HCT116 (cell line): ENCODE results near the gene MYO7B. TPM values are rescaled to one million over a fixed set of nuclear protein-coding genes. Genes with fewer than 3 reads are reported as not detected.

Source experiments
- ATAC-seq: fragments of 200-7000 bp; cut with Tn5 transposase; 2 replicates; pipeline ENCODE4 v1.9.1; 2020; ENCODE audit warnings: mild to moderate bottlenecking, moderate library complexity
- BruUV-seq: library from RNA; stranded (reverse); fragments of 400-500 nt; replicated peaks from 2 replicates; lab custom pipeline; 2021; lab: Mats Ljungman, UMichigan
- CTCF ChIA-PET: fragments of 300-600 bp; sonication (Branson Sonifier 250); formaldehyde crosslinking; loops from one replicate; lab custom pipeline; 2021; ENCODE audit warnings: antibody characterized with exemption; lab: Charles Lee
- POLR2A ChIA-PET: fragments of 300-600, 350-600 bp; sonication (Branson Sonifier 250); formaldehyde crosslinking; loops from one replicate; lab custom pipeline; 2021; ENCODE audit warnings: antibody characterized with exemption; lab: Charles Lee
- RAD21 ChIA-PET, 2 experiments: fragments of 300-600 bp; sonication (Branson Sonifier 250); formaldehyde crosslinking; loops; one replicate each; lab custom pipeline; 2023; ENCODE audit warnings: low total read pairs in 2 of 2; ENCODE audit not compliant: uncharacterized antibody in 2 of 2, unreplicated experiment in 2 of 2, low non-redundant PET in 1 of 2; lab: Charles Lee
- DNase-seq: peaks from one replicate; pipeline ENCODE4 v3.0.0-alpha.2; 2010; ENCODE audit warnings: low read depth, low spot score
- H2AFZ ChIP-seq: fragments of 200-600 bp; shearing (Covaris generic), sonication (generic); 2 replicates; pipeline ENCODE4 v1.6.1; 2017; ENCODE audit warnings: low read depth, mixed run types, mixed read lengths, antibody characterized with exemption, low read length; ENCODE audit not compliant: poor library complexity, severe bottlenecking
- H3K27ac ChIP-seq: 2 replicates; pipeline ENCODE4 v1.5.1; 2012; ENCODE audit warnings: low read depth, low read length
- H3K27me3 ChIP-seq: fragments of 200-600 bp; sonication (generic); 2 replicates; pipeline ENCODE4 v1.6.1; 2016; ENCODE audit warnings: mixed run types, low read length, mixed read lengths; ENCODE audit not compliant: insufficient read depth
- H3K36me3 ChIP-seq, 2 experiments: fragments of 200-500 bp in 1 of 2; fragments of 200-600 bp in 1 of 2; sonication (Bioruptor generic) in 1 of 2; sonication (generic) in 1 of 2; 2 replicates each; pipeline versions ENCODE4 v1.5.1 to v1.6.1; 2014 to 2016; ENCODE audit warnings: low read length in 2 of 2, inconsistent platforms in 1 of 2, mixed read lengths in 1 of 2, mixed run types in 1 of 2; ENCODE audit not compliant: insufficient read depth in 2 of 2, control insufficient read depth in 1 of 2
- H3K4me1 ChIP-seq, 2 experiments: fragments of 200-600 bp in 1 of 2; sonication (generic) in 1 of 2; 2 replicates each; pipeline versions ENCODE4 v1.5.1 to v1.6.1; 2012 to 2017; ENCODE audit warnings: low read length in 2 of 2, inconsistent platforms in 1 of 2, mild to moderate bottlenecking in 1 of 2, mixed read lengths in 1 of 2, mixed run types in 1 of 2, moderate library complexity in 1 of 2; ENCODE audit not compliant: insufficient read depth in 2 of 2, control insufficient read depth in 1 of 2
- H3K4me2 ChIP-seq: fragments of 200-600 bp; sonication (generic); 2 replicates; pipeline ENCODE4 v1.6.1; 2017; ENCODE audit warnings: mixed run types, low read length, mixed read lengths
- H3K4me3 ChIP-seq, 2 experiments: fragments of 200-600 bp in 1 of 2; sonication (generic) in 1 of 2; replicated peaks in 1 of 2; 2 replicates each; pipeline ENCODE4 v1.5.1; 2011 to 2016; ENCODE audit warnings: low read length in 2 of 2, control low read depth in 1 of 2, low read depth in 1 of 2, mild to moderate bottlenecking in 1 of 2, mixed read lengths in 1 of 2, mixed run types in 1 of 2
- H3K79me2 ChIP-seq: fragments of 200-600 bp; sonication (generic); 2 replicates; pipeline ENCODE4 v1.6.1; 2017; ENCODE audit warnings: mild to moderate bottlenecking, mixed run types, low read length, moderate library complexity, mixed read lengths; ENCODE audit not compliant: insufficient read depth
- H3K9ac ChIP-seq: fragments of 200-600 bp; sonication (generic); 2 replicates; pipeline ENCODE4 v1.6.1; 2016; ENCODE audit warnings: low read length, mixed read lengths
- H3K9me2 ChIP-seq: fragments of 200-600 bp; sonication (generic), shearing (Covaris generic); 2 replicates; pipeline ENCODE4 v1.6.1; 2017; ENCODE audit warnings: mixed run types, mild to moderate bottlenecking, moderate library complexity; ENCODE audit not compliant: insufficient read depth
- H3K9me3 ChIP-seq, 2 experiments: fragments of 200-500 bp in 1 of 2; fragments of 200-600 bp in 1 of 2; sonication (Bioruptor generic) in 1 of 2; sonication (generic) in 1 of 2; 2 replicates each; pipeline ENCODE4 v1.6.1; 2014 to 2017; ENCODE audit warnings: low read length in 2 of 2, mixed read lengths in 2 of 2, inconsistent platforms in 1 of 2, low read depth in 1 of 2, mild to moderate bottlenecking in 1 of 2, mixed run types in 1 of 2, moderate library complexity in 1 of 2; ENCODE audit not compliant: control insufficient read depth in 1 of 2, insufficient read depth in 1 of 2
- H4K20me1 ChIP-seq: fragments of 200-600 bp; sonication (generic), shearing (Covaris generic); 2 replicates; pipeline ENCODE4 v1.6.1; 2017; ENCODE audit warnings: mixed run types, mild to moderate bottlenecking, moderate library complexity; ENCODE audit not compliant: insufficient read depth
- CBX3 ChIP-seq: IDR thresholded peaks from 2 replicates; pipeline ENCODE4 v1.6.1; 2012; ENCODE audit warnings: low read depth
- CEBPB ChIP-seq: IDR thresholded peaks from 2 replicates; pipeline ENCODE4 v1.6.1; 2012; ENCODE audit warnings: low read depth
- CTCF ChIP-seq, 3 experiments: fragments of 200-600 bp in 1 of 3; sonication (generic) in 1 of 3; IDR thresholded peaks in 2 of 3; conservative IDR thresholded peaks in 1 of 3; 2 replicates each; pipeline ENCODE4 v1.5.1; 2012 to 2017; ENCODE audit warnings: low read depth in 2 of 3, low read length in 2 of 3, antibody characterized with exemption in 1 of 3, borderline replicate concordance in 1 of 3, control low read depth in 1 of 3, mild to moderate bottlenecking in 1 of 3, mixed read lengths in 1 of 3, mixed run types in 1 of 3, moderate library complexity in 1 of 3; ENCODE audit not compliant: insufficient read depth in 1 of 3
- EGR1 ChIP-seq: IDR thresholded peaks from 2 replicates; pipeline ENCODE4 v1.6.1; 2012; ENCODE audit warnings: low read depth
- ELF1 ChIP-seq: IDR thresholded peaks from 2 replicates; pipeline ENCODE4 v1.6.1; 2012; ENCODE audit warnings: low read depth, borderline replicate concordance
- EZH2phosphoT487 ChIP-seq: fragments of 200-600 bp; IDR thresholded peaks from 2 replicates; pipeline ENCODE4 v1.6.1; 2018; ENCODE audit warnings: antibody characterized with exemption, borderline replicate concordance
- FOSL1 ChIP-seq: IDR thresholded peaks from 2 replicates; pipeline ENCODE4 v1.6.1; 2012; ENCODE audit warnings: low read depth
- JUND ChIP-seq: IDR thresholded peaks from 2 replicates; pipeline ENCODE4 v1.6.1; 2012
- MAX ChIP-seq: IDR thresholded peaks from 2 replicates; pipeline ENCODE4 v1.6.1; 2012
- POLR2A ChIP-seq: IDR thresholded peaks from 2 replicates; pipeline ENCODE4 v1.7.0; 2011; ENCODE audit warnings: borderline replicate concordance; ENCODE audit not compliant: insufficient read depth, insufficient read length; ENCODE audit errors: extremely low read depth
- POLR2AphosphoS5 ChIP-seq: IDR thresholded peaks from 2 replicates; pipeline ENCODE4 v1.6.1; 2011; ENCODE audit warnings: mild to moderate bottlenecking, low read depth, low read length, moderate library complexity
- SP1 ChIP-seq: IDR thresholded peaks from 2 replicates; pipeline ENCODE4 v1.6.1; 2012; ENCODE audit warnings: low read depth
- SRF ChIP-seq: IDR thresholded peaks from 2 replicates; pipeline ENCODE4 v1.6.1; 2012; ENCODE audit warnings: low read depth
- TCF7L2 ChIP-seq: IDR thresholded peaks from 2 replicates; pipeline ENCODE4 v1.7.0; 2011; ENCODE audit warnings: borderline replicate concordance, inconsistent platforms; ENCODE audit not compliant: insufficient read depth, insufficient read length; ENCODE audit errors: extremely low read depth
- ZFX ChIP-seq: fragments of 450-650 bp; IDR thresholded peaks from 2 replicates; pipeline ENCODE4 v1.6.1; 2017
- ZNF274 ChIP-seq: fragments of 200-500 bp; sonication (Bioruptor generic); IDR thresholded peaks from 2 replicates; pipeline ENCODE4 v1.6.1; 2014; ENCODE audit warnings: mild to moderate bottlenecking, low read depth, low read length, inconsistent platforms
- intact Hi-C: fragments of 100-400 bp; cut with micrococcal nuclease; formaldehyde crosslinking; loops from 2 replicates; pipeline ENCODE4 v1.10.0; 2022
- total RNA-seq: library from RNA; stranded (reverse); gene quantifications from one replicate; pipeline ENCODE4 v1.2.1, GENCODE V29; 2021; ENCODE audit not compliant: unreplicated experiment
- TF ChIP-seq, protein P1 (sequence below): IDR thresholded peaks from 2 replicates; pipeline ENCODE4 v1.6.1; 2012

MYO7B gene
- total RNA-seq, 1 experiment from 2014 or later = 0.07 TPM

DNA sequence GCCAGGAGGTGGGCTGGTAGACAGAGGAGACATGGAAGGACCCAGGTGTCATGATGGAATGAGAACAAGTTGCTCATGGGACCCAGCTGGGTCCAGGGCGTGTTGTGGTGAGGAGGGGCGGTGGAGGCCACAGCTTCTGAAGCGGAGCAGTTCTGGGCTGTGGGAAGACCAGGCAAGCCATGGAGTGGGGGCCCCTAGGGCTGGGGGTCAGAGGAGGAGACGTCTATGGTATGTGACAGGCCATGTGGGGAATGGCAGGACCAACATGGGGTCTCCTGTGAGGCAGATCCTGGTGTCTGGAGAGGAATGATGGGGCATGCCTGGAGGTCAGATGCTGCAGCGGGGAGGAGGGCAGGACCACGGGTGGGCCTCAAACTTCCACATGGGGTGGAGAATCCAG is 16.9 kb downstream of the MYO7B start:
- H3K27ac ChIP-seq = no peak overlapping the region
- RAD21 ChIA-PET = no interaction called here

More for the DNA sequence above, 16.9 kb downstream of the MYO7B start:
- no peaks in the 10 kb centered on the region for H3K4me1 ChIP-seq
- BruUV-seq = no TSS peak
- peaks cover 24% of the 10 kb centered on the region; the same call in 1 of the 2 replicates for H3K27me3 ChIP-seq
- H2AFZ ChIP-seq = no peak overlapping the region
- H4K20me1 ChIP-seq = no peaks in the 10 kb centered on the region
- H3K4me3 ChIP-seq = no peak overlapping the region
- intact Hi-C loops = no loop called here
- no peaks in the 10 kb centered on the region for H3K36me3 ChIP-seq
- DNase-seq = no peak
- ChIA-PET POLR2A (no interaction called here), CTCF (no interaction called here)
- H3K9me2 ChIP-seq = no peaks in the 10 kb centered on the region
- no peak overlapping the region for H3K9ac ChIP-seq
- no peak overlapping the region for H3K4me2 ChIP-seq
- ATAC-seq = no peak
- H3K9me3 ChIP-seq = no peaks in the 10 kb centered on the region
- TF ChIP-seq EGR1 = no peak
- no peak for TF ChIP-seq ELF1
- no peak for TF ChIP-seq ZFX
- no peak for TF ChIP-seq CBX3
- TF ChIP-seq POLR2A = no peak
- TF ChIP-seq POLR2AphosphoS5 = no peak
- no peak for TF ChIP-seq CEBPB
- no peak for TF ChIP-seq MAX
- TF ChIP-seq, protein P1, sequence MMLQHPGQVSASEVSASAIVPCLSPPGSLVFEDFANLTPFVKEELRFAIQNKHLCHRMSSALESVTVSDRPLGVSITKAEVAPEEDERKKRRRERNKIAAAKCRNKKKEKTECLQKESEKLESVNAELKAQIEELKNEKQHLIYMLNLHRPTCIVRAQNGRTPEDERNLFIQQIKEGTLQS = no peak
- no peak for TF ChIP-seq TCF7L2
- TF ChIP-seq ZNF274 = no peak
- no peak for TF ChIP-seq EZH2phosphoT487
- TF ChIP-seq SP1 = no peak
- no peak for TF ChIP-seq FOSL1
- TF ChIP-seq SRF = no peak
- TF ChIP-seq CTCF (IDR thresholded peaks at IDR 0.05 in 2 of 3, conservative IDR thresholded peaks at IDR 0.05 in 1 of 3; ENCODE audit: borderline replicate concordance in 1 of 3, insufficient read depth in 1 of 3, low read depth in 2 of 3, low read length in 2 of 3) = no peak
- no peak for TF ChIP-seq JUND
- H3K79me2 ChIP-seq = no peaks in the 10 kb centered on the region
